Parathyroid adenoma (tissue), 2 donors: Measurements from ENCODE around the gene TRABD2B.

Experiments
- H2AFZ ChIP-seq: fragments of 300-600 bp; sonication (generic); one replicate; pipeline ENCODE4 v1.7.0; 2017; ENCODE audit warnings: antibody characterized with exemption, mild to moderate bottlenecking
- H3K27ac ChIP-seq: fragments of 300-600 bp; sonication (generic); one replicate; pipeline ENCODE4 v1.7.0; 2017
- H3K27me3 ChIP-seq: fragments of 300-600 bp; sonication (generic); one replicate; pipeline ENCODE4 v1.7.0; 2017; ENCODE audit warnings: low read length; ENCODE audit not compliant: control insufficient read depth, insufficient read depth
- H3K36me3 ChIP-seq: fragments of 300-600 bp; sonication (generic); one replicate; pipeline ENCODE4 v1.7.0; 2017; ENCODE audit warnings: low read length; ENCODE audit not compliant: control insufficient read depth, insufficient read depth
- H3K4me1 ChIP-seq: fragments of 300-600 bp; sonication (generic); one replicate; pipeline ENCODE4 v1.7.0; 2017; ENCODE audit warnings: control low read depth
- H3K4me2 ChIP-seq: fragments of 300-600 bp; sonication (generic); one replicate; pipeline ENCODE4 v1.7.0; 2017; ENCODE audit warnings: low read length
- H3K4me3 ChIP-seq: fragments of 300-600 bp; sonication (generic); one replicate; pipeline ENCODE4 v1.7.0; 2017; ENCODE audit warnings: low read depth, low read length
- H3K79me2 ChIP-seq: fragments of 300-600 bp; sonication (generic); one replicate; pipeline ENCODE4 v1.7.0; 2017; ENCODE audit warnings: control low read depth
- H3K9ac ChIP-seq: fragments of 300-600 bp; sonication (generic); one replicate; pipeline ENCODE4 v1.7.0; 2017; ENCODE audit warnings: mild to moderate bottlenecking
- H3K9me3 ChIP-seq: fragments of 300-600 bp; sonication (generic); one replicate; pipeline ENCODE4 v1.7.0; 2017; ENCODE audit warnings: low read length; ENCODE audit not compliant: control insufficient read depth
- TF ChIP-seq, protein P1 (sequence below): fragments of 300-600 bp; sonication (generic); IDR thresholded peaks from one replicate; pipeline ENCODE4 v1.7.0; 2017; ENCODE audit warnings: antibody characterized with exemption, mild to moderate bottlenecking
- donor health status: primary hyperparathyroidism.

Gene TRABD2B

DNA sequence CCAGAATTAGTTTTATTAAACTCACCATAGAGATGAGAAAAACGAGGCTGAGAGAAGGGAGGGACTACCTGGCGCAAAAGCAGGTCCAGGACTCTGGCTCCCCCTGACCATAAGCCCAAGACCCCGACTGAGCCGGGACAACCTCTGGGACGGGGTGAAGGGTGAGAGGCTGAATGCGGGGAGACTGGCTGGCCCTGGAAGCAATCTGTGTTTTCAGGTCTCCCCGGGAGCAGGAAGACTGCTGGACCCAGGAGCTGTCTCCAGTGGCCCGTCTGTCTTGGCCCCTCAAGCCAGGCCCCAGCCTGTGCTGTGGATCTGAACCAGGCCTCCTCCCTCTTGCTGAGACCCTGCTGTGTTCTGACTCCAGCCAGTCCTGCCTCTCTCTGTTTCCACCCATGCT is 240.8 kb downstream of the TRABD2B start:
- Histone ChIP-seq H3K36me3 (no peaks in the 10 kb centered on the region), H3K4me3 (no peak overlapping the region), H3K9ac (no peak overlapping the region), H3K4me2 (no peak overlapping the region), H2AFZ (no peak overlapping the region), H3K27ac (no peak overlapping the region), H3K9me3 (no peaks in the 10 kb centered on the region), H3K79me2 (no peaks in the 10 kb centered on the region), H3K27me3 (no peaks in the 10 kb centered on the region), H3K4me1 (no peaks in the 10 kb centered on the region)
- TF ChIP-seq, protein P1, sequence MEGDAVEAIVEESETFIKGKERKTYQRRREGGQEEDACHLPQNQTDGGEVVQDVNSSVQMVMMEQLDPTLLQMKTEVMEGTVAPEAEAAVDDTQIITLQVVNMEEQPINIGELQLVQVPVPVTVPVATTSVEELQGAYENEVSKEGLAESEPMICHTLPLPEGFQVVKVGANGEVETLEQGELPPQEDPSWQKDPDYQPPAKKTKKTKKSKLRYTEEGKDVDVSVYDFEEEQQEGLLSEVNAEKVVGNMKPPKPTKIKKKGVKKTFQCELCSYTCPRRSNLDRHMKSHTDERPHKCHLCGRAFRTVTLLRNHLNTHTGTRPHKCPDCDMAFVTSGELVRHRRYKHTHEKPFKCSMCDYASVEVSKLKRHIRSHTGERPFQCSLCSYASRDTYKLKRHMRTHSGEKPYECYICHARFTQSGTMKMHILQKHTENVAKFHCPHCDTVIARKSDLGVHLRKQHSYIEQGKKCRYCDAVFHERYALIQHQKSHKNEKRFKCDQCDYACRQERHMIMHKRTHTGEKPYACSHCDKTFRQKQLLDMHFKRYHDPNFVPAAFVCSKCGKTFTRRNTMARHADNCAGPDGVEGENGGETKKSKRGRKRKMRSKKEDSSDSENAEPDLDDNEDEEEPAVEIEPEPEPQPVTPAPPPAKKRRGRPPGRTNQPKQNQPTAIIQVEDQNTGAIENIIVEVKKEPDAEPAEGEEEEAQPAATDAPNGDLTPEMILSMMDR, result no peak

DNA sequence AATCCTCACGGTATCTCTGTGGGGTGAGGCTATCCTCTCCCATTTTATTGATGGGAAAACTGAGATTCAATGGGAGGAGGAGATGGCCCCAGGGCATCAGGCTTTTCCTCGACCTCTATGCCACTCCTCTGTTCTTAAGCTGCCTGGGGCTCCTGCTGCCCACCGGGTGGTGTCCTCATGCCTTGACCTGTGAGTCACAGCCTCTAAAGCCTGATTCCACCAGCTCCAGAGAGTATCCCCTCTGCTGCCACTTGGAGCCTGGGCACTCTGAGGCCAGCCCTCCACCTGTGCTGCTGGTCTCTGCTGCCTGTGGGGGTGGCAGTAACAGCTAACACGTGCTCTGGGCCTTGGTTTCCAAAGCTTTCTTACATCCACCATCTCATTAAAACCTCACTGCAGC is 241.2 kb downstream of the TRABD2B start:
- H3K9ac ChIP-seq, result no peak overlapping the region
- no peak overlapping the region for H3K4me2 ChIP-seq
- TF ChIP-seq, protein P1, result no peak
- no peak overlapping the region for H3K4me3 ChIP-seq
- no peak overlapping the region for H2AFZ ChIP-seq
- no peak overlapping the region for H3K27ac ChIP-seq
- no peaks in the 10 kb centered on the region for H3K9me3 ChIP-seq
- H3K27me3 ChIP-seq, result no peaks in the 10 kb centered on the region
- no peaks in the 10 kb centered on the region for H3K36me3 ChIP-seq
- H3K79me2 ChIP-seq, result no peaks in the 10 kb centered on the region
- no peaks in the 10 kb centered on the region for H3K4me1 ChIP-seq

DNA sequence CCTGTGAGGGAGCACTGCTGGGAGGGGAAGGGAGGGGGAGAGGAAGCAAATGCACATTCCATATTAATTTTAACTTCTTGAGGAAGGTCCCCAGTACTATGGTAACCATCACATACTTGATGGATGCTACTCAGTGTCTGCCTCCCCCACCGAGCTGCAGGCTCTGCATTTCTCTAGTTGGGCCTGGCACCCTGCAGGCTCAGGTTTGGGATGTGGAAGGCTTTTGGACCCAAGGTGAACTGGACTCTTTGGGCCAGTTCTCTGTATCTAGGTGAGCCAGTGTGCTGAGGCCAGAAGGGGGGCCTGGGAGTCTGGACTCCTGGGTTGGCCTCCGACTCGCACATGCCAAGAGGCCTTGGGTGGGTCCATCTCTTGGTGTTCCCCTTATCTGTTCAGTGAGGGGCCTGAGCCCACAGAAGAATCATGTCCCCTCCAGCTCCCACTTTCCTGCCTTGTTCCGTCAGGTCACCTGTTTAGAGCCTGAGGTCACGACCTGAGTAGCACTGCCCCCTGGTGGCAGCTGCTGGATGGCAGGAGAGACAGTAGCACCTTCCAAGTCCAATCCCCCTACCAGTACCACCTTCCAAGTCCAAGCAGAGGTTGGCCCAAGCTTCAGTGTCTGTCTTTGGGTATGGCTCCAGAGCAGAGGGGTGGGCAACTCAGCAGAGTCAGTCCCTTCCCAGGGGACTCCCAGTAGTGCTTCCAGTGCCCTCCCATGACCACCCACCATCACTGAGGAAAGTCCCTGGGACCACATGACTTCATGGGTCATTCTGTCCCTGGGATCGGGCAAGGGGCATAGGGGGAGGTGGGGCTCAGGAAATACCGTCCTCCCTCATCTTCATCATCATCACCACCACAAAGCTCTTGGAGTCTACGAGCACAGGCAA is 241.8 kb downstream of the TRABD2B start:
- Histone ChIP-seq H3K36me3 (no peaks in the 10 kb centered on the region), H3K4me1 (no peaks in the 10 kb centered on the region), H3K9me3 (no peaks in the 10 kb centered on the region), H3K4me3 (no peak overlapping the region), H3K4me2 (no peak overlapping the region), H3K27me3 (no peaks in the 10 kb centered on the region), H3K27ac (no peak overlapping the region), H3K79me2 (no peaks in the 10 kb centered on the region), H3K9ac (no peak overlapping the region), H2AFZ (no peak overlapping the region)
- TF ChIP-seq, protein P1, result no peak

DNA sequence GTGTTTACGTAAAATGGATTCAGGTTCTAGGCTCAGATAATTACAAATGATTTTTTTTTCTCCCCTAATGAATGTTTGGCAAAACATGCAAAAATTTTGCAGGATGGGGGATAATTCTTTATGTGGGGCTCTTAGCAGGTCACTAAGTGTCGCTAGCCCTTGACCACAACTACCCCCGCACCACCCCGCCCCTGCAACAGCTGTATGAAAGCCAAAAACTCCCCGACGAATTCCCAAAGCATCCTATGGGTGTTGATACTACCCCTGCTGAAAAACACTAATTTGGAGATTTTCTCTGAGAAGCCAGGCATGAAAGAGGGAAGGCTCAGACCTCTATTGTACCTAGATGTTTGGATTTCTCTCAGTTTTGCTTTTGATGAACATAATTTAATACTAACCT is 243.0 kb downstream of the TRABD2B start:
- no peaks in the 10 kb centered on the region for H3K79me2 ChIP-seq
- no peak overlapping the region for H3K27ac ChIP-seq
- H3K4me3 ChIP-seq, result no peak overlapping the region

More for the DNA sequence above, 243.0 kb downstream of the TRABD2B start:
- TF ChIP-seq, protein P1, result no peak
- Histone ChIP-seq H3K4me1 (no peaks in the 10 kb centered on the region), H3K4me2 (no peak overlapping the region), H3K9ac (no peak overlapping the region), H3K36me3 (no peaks in the 10 kb centered on the region), H2AFZ (no peak overlapping the region), H3K27me3 (no peaks in the 10 kb centered on the region), H3K9me3 (no peaks in the 10 kb centered on the region)
